Fibroblast of skin of scalp (primary cell): ENCODE results near the gene LINGO4. TPM values are rescaled to one million over a fixed set of nuclear protein-coding genes. Genes with fewer than 3 reads are reported as not detected.

ENCODE experiments used
- DNase-seq: peaks from one replicate; pipeline ENCODE4 v3.0.0-alpha.2; 2013
- polyA plus RNA-seq, 2 experiments: library from polyadenylated mRNA; unstranded; fragments of 120-200 nt; gene quantifications; one replicate each; pipeline ENCODE4 v1.2.1, GENCODE V29; 2013; ENCODE audit not compliant: insufficient read length in 2 of 2

Gene LINGO4, protein sequence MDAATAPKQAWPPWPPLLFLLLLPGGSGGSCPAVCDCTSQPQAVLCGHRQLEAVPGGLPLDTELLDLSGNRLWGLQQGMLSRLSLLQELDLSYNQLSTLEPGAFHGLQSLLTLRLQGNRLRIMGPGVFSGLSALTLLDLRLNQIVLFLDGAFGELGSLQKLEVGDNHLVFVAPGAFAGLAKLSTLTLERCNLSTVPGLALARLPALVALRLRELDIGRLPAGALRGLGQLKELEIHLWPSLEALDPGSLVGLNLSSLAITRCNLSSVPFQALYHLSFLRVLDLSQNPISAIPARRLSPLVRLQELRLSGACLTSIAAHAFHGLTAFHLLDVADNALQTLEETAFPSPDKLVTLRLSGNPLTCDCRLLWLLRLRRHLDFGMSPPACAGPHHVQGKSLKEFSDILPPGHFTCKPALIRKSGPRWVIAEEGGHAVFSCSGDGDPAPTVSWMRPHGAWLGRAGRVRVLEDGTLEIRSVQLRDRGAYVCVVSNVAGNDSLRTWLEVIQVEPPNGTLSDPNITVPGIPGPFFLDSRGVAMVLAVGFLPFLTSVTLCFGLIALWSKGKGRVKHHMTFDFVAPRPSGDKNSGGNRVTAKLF
- polyA plus RNA-seq (2013, experiment 1 of 2; ENCODE audit: insufficient read length) = not detected
- 0.05 TPM for polyA plus RNA-seq (2013, experiment 2 of 2; ENCODE audit: insufficient read length)

DNA sequence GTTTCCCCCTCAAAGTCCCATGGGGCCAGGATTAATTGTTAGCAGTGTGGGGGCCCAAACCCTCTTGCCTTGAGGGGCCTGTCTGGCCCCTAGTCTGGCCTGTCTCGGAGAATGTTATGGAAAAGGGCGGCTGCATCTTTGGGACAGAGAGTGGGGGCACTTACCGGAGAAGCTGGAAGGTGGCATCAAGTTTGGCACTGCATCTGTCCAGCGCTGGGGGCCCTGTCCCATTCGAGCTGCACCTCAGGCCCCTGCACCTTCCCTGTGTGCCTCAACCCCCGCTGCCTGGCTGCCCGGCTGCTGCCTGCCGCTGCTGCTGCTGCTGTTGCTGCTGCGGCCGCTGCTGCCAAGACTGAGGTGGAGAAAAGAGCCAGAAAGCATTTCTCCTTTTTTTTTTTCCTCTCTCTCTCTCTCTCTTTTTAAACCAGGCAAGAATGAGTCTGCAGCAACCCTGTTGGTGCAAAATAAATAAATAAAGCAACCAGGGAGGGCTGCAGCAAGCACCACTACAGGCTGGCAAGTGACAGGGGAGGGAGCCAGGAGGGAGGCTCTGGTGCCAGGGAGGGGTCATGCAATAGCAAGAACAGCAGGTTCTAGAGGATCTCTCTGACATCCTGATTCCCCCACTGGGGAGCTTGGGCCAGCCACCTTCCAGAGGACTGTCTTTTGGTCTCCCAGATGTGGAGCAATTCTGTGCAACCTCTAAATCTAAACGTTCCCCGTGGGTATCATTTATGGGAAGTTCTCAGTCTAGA, at the start of gene LINGO4:
TSS of gene LINGO4 (minus strand) at position 354 of the 755 bp plus-strand sequence. CDS start 2,715 bp downstream, outside the sequence.
- no peak for DNase-seq

DNA sequence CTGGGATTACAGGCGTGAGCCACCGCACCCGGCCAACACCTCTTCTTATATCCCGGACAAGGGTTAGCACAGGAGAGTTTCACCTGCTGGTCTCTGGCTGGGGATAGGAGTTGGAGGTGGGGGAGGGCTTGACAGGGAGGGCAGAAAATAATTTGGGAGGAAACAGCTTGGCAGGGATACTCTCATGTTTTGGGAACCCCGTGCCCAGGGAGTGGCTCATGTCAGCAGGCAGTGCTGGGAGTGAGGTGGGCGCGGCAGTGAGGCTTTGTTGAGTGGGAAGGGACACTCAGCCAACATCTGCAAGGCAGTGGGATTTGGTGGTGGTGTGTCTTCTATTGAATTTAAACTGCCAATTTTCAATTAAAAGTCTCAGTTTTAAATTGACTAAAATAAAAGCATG, 49.4 kb upstream of the LINGO4 start:
- no peak for DNase-seq

DNA sequence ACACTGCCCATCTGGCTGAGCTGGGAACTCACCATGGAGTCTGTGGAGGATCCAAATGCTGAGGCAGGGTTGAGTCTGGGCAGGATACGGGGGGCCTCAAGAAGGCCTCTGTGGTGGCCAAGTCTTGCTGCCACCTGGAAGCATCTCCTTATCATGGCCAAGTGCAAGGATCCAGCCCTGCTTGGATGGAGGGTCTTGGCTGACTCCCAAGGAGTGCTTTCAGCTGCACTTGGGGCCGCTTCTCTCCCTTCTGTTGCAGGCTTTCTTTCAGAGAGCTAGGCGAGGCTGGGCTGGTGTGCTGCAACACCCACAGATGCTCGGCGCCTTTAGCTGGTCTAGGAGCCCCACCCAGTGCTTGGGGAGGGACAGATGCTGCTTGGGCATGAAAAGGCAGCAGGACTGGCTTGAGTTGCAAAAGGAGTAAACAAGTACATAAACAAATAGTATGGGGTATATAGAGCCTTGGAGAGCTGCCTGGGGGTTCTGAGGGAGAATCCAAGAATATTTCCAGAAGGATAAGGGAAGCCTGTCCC, 48.3 kb upstream of the LINGO4 start, which contains the start of gene THEM5:
TSS of gene THEM5 (minus strand) at position 302 of the 533 bp plus-strand sequence. CDS start at position 155, 147 bp downstream.
- DNase-seq = no peak

DNA sequence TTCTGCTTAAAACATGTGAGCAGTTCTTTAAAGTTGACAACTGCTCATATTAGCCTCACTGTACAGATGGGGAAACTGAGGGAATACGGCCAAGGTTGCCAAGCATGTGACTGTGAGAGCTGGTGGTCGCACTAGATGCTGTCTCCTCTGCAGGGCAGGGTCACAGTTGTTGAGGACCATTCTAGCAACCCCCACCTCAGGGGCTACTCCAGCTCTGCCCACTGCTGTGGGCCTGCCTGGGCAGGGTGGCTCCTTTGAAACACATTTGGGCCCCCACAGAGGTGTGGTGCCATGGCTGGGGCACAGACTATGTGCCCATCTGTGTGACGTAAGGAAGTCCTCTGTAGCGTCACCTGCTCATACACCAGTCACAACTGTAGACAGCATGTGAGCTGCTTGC, 47.5 kb upstream of the LINGO4 start:
- DNase-seq = no peak

DNA sequence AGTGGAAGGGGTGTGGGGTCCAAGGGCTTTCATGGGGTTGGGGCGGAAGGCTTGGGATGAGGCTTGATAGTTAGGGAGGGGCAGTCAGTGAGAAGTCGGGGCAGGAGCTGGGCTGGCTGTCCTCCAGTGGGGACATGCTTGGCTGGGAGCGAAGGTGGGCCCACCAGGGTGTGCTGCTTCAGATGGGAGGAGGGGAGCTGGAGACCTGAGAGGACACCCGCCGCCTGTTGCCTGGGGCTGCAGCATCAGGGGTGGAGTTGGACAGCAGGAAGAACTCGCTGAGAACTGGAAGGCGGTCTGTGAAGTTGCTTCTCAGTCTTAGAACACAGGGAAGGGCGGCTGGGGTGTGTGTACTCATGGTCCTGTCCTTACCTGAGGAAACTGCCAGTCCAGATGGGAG, 46.7 kb upstream of the LINGO4 start:
- no peak for DNase-seq

DNA sequence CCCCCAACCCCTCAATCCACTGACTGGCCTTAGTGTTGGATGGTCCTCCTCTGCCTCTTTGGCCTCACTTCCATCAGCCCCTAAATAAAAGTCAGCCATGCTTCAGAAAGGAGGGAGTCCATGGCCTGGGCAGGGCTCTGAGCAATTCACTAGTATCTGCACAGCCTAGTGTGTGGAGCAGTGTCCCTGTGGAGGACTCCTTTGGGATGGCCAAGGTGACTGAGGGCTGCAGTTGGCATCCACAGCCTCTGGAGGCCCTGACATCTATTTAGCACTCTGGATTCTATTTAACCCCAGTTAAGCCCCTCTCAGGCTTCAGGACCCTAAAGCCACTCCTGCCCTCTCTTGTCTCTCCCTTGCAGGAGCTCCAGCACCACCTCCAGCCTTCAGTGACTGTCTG, 44.7 kb upstream of the LINGO4 start:
- no peak for DNase-seq

DNA sequence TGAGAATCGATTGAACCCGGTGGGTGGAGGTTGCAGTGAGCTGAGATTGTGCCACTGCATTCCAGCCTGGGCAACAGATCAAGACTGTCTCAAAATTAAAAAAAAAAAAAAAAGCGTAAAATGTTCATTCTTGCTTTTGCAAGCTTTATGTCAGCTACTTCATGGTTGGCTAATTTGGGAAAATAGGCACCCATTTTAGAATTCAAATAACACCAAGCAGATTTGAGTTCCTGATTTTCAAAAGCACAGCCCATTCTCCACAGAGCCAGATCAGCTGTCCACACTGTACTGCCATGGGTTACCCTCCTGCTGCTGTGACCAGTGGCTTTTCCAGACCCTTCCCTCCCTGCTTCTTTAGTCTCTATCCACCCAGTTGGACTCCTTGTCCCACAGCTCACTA, 43.9 kb upstream of the LINGO4 start:
- DNase-seq = no peak

DNA sequence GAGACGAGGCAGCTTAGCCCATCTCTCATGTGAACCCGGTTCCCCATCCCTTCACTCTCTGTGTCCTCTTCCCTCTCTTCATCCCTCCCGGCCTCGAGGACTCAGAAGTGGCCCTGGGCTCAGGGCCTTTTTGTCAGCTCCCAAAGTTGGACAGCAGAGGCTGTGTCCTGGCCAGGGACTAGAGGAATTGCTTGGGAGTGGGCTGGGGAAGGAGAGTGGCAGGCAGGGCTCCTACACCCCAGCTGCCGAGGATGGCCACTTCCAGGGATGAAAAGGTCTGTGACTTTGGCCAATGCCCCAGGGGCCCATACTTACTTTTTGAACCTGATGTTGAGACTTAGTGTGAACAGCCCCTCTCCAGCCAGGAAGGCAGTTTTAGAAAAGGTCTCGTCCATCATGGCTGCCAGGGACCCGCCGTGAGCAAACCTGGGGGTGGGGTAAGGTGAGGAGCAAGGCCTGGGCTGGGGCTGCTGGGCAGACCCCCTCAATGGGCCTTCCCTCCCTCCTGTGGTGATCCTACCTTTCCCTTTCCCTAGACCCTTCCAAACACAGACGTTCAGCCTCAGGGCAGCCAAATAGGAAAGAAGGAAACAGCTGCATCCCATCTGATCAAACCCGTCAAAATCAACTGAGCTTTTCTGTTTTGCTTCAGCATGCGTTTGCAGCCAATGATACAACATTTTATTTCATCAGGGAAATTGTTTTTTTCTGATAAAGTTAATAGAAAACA, 42.8 kb upstream of the LINGO4 start:
- no peak for DNase-seq

DNA sequence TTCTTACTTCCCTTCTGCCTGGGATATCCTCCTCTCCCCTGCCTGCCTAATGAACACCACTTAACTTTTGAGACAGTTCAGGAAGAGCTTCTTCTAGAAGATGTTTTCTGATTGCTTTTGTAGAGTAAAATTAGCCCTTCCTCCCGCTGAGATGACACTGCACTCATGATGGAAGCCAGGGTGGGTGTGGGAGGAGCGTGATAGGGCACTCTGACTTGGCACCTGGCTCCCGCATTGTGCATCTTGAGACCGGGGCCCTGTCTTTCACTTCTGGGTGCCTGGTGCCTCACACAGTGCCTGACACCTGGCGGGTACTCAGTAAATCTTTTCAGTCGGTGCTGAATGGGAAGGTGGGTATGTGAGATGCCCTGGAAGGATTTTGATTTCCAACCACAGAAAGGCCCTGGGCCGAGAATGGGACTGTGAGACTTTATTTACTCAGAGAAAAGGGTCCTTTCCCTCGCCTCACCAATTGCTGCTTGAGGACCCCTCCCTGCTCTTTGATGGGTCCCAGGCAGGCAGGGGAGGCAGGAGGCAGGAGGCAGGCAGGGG, 41.5 kb upstream of the LINGO4 start:
- DNase-seq = no peak

DNA sequence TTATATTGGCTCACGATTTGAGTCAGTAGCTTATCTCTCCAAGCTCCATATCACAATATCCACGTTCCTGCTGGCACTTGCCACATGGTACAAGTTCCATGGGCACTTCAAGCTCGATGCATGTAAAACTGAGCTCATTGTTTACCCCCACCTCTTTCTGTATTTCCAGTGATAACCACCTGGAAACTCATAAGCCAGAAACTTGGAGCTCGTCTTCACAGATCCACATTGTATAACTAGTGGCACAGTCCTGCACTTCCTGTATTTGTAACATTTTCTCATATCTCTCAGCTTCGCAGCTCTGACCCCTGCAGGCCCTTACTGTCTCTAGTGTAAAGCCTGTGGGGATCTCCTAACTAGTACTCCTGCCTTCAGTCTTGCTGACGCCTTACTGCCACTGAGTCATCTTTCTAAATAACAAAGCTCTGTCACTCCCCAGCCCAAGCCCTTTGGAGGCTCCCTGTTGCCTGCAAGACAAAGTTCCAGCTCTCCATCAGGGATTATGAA, 40.9 kb upstream of the LINGO4 start:
- peak; percentile 48 for DNase-seq

DNA sequence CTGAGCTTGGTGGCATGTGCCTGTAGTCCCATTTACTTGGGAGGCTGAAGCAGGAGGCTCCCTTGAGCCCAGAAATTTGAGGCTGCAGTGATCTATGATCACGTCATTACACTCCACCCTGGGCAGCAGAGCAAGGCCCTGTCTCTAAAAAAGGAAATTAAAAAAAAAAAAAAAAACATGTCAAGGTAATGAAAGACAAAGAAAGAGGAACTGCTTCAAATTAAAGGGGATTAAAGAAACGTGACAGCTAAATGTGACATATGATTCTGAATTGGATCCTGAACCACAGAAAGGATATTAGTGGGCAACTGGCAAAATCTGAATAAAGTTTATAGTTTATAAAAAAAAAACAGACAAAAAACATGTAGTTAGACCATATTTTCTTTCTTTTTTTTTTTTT, 38.2 kb upstream of the LINGO4 start:
- no peak for DNase-seq

DNA sequence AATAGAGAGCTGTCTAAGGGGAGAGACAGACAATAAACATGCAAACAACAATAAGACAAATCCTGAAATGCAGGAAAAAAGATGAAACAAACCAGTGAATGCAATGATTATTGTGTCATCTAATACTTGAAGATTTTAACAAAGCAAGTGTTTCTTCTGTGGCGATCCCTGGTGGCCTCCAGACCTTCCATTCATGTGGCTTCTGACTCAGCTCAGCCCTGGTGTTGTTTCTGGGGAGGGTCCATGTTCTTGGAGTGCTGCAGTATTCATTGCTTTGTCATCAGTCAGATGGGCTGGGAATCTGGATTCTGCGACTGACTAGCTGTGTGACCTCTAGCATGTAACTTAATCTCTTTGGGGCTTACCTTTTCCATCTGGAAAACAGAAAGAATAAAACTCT, 35.9 kb upstream of the LINGO4 start:
- peak; percentile 34 for DNase-seq

DNA sequence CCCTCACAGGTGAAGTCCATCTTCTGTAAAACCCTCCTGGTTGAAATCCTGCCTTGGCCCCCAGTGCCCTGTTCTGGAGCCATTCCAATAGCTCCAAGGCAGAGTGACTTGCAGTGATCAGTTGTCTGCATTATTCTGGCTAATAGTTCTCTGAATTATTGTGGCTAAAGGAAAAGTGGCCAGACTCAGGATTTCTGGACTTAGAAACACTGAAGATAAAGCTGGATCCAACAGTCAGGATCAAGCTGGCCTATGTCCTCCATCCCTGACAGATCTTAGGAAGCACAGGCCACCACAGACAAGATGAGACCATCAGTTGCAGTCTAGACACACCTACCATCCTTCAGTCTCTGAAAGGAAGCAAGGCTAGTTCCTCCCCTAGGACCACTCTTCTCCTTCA, 35.2 kb upstream of the LINGO4 start:
- no peak for DNase-seq

DNA sequence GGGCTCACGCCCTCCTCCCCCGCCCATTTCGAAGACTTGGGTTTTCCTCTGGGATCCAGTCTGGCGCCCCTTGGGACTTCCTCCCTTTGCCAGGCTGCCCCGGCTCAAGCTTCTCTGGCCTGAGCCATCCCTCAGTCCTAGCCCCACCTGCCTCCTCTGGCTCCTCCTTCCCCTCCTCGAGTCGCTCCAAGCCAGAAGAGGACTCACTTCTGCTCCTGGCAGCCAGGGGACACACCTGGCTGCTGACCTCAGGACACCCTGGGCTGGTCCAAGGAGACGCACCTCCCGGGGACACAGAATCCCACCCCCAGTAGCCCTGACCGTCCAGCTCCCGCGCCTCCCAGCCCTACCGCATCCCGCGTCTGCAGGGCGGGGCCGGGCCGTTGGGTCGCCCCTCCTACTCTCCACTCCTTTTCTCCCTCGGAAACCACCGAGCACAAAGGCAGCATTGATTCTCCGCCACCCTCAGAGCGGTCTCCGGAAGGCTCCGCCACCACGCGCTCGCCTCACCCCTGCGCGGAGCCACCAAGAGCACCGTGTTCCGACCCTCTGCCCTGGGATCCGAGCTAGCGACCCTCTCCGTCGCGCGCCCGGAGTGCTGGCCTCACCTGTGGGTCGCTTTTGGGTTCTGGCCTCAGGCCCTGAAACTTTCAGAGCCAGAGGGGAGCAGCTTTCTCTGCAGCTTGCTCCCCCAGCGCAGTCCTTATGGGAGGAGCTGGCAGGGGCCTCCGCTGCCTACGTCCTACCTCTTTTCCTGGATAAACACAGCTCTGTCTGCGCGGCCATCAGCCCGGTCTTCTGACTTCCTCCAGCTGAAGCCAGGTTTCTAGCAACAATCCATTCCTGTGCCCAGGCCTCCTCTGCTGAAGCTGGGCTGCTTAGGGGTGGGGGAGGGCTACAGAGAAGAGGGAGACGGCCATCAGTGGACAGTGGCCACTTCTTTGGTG, 34.5 kb upstream of the LINGO4 start, which contains the start of gene C2CD4D:
TSS of gene C2CD4D (minus strand) at position 364 of the 947 bp plus-strand sequence. CDS start 831 bp downstream, outside the sequence.
- no peak for DNase-seq

DNA sequence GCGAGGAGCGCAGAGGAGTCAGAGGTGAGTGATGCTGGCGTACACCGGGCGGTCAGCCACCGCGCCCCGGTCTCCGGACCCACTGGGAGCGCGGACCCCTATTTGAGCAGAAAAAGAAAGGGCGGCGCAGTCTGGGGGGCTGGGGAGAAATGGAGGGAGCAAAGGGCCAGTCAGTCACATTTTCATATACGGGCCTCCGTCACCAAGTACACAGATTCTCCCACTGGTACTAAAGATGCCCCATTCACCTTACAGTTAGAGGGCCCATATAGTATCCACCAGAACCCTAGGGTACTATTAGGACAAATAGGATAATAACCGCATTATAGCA, 33.8 kb upstream of the LINGO4 start:
- DNase-seq = no peak

DNA sequence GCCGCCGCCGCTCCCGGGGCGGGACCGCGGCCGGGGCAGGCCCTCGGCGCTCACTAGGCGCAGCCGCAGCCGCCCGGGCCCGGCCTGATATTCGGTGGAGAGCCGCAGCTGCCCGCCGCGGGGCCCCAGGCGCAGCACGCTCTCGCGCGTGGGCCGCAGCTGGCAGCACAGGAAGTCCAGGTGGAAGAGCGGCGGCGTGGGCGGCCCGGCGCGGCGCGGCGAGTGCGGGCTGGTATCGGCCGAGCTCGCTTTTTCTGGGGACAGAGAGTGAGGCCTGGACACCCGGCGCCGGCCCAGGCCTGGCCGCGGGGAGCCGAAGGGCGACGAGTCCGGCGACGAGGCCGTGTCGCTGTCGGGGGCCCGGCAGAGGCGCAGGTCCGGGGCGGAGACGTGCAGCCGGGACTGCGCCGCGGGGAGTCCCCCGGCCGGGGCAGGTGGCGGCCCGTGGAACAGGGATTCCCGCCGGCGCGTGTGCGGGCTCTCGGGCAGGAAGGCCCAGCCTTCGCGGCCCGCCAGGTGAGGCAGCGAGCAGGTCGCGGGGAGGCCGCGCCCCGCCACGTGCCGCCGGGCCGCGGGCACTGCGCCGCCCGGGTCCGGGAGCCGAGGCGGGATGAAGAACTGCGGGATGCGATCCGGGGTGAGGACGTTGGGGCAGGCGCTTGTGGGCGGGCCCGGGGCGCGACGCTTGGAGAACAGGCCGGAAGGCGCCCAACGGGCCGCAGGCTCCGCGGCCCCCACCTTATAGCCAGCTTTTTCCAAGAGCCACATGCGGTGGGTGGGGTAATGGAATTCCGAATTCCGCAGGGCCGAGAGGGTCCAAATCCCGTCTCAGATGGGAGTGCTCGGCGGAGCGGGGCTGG, 33.2 kb upstream of the LINGO4 start:
- DNase-seq = no peak

DNA sequence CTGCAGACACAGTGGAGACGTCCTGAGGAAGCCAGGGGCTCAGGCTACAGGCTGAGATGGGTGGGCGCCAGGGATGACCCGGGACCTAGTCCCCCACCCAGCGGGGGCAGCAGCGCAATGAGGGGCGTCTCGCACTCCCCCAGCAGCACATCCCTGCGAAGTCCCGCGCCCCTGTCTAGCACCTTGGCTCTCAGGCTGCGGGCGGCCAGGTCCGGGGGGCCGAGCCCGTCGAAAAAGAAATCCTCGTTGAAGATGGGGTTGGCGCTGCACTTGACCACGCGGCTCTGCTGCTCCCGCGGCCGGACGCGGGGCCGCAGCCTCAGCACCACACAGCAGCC, 32.6 kb upstream of the LINGO4 start:
- DNase-seq = no peak

DNA sequence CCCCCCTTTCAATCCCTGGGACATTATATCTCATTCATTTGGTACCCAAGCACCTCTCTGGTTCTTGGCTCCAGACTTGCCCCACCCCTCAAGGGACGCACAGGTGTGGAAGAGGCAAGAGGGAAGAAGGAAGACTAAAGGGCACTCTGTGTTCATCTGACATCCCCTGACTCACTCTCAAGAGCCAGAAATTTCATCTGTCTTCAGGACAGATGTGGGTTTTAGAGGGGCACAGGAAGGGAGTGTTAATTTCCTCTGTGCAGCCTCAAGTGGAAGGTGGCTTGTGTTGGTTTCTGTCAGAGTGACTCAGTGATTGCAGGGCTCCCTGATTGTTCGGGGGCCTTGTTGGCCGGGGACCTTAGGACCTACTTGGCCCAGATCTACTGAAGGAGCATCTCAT, 32.0 kb upstream of the LINGO4 start:
- DNase-seq = no peak

DNA sequence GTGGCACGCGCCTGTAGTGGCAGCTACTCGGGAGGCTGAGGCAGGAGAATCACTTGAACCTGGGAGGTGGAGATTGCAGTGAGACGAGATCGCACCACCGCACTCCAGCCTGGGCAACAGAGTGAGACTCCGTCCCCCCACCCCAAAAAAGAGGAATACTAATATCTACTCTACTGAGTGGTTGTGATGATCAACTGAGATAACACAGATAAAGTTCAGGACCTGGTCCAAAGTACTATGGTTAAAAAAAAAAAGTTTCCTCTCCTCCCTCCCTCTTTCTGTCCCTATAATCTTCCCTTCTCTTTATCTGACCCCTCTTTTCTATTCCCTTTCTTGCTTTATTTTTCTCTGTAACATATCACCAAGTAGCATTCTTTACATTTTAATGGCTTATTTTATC, 30.4 kb upstream of the LINGO4 start:
- DNase-seq = no peak

DNA sequence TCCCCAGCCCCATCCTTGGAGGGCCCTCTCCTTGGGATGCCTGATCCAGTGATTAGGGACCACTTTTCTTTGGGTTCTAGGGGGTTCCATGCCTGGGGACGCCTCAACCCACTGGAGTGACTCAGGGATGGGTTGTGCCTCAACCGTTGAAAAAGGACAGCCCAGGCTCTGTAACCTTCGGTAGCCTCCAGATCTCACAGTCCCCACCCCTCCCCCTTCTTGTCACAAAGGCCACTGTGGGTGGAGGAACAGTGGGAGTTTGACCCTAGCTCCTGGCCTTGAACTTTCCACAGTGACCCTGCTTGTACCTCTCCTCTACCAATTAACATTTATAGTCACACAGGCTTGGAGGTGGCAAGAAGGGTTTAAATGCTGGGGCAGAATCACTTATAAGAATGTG, 29.0 kb upstream of the LINGO4 start:
- DNase-seq = no peak
